MM.1S (cell line): ENCODE results near the gene PPIB.

ENCODE experiments used
- EZH2 ChIP-seq: fragments of 300-600 bp; sonication (generic); optimal IDR thresholded peaks from 2 replicates; pipeline ENCODE3; 2017; ENCODE audit warnings: low read depth, mild to moderate bottlenecking, antibody characterized with exemption, low read length, mixed read lengths
- EZH2phosphoT487 ChIP-seq: fragments of 300-600 bp; sonication (generic); IDR thresholded peaks from 2 replicates; pipeline ENCODE4 v1.6.1; 2018; ENCODE audit warnings: antibody characterized with exemption, low read length
- TF ChIP-seq, protein P1 (sequence below): fragments of 300-600 bp; sonication (generic); IDR thresholded peaks from 2 replicates; pipeline ENCODE4 v1.5.1; 2016; ENCODE audit warnings: antibody characterized with exemption, low read length, mixed read lengths

DNA sequence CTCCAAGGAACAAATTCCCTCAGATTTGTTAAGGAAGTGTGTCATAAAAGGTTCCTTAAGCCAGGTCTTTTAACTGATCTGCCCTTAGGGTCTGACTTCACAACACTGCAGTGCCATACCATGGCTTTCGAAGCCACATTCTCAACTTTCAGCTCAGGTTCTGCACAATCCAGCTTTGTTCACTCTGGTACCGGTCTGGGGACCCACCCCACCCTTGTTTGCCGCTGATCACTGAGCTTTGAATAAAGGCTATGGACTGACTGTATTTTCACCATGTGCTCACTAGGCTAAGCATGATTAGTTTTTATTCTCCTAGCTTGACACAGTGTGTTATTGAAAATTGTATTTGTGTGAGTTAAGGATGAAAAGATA, 51.2 kb downstream of the PPIB start:
- TF ChIP-seq, protein P1, sequence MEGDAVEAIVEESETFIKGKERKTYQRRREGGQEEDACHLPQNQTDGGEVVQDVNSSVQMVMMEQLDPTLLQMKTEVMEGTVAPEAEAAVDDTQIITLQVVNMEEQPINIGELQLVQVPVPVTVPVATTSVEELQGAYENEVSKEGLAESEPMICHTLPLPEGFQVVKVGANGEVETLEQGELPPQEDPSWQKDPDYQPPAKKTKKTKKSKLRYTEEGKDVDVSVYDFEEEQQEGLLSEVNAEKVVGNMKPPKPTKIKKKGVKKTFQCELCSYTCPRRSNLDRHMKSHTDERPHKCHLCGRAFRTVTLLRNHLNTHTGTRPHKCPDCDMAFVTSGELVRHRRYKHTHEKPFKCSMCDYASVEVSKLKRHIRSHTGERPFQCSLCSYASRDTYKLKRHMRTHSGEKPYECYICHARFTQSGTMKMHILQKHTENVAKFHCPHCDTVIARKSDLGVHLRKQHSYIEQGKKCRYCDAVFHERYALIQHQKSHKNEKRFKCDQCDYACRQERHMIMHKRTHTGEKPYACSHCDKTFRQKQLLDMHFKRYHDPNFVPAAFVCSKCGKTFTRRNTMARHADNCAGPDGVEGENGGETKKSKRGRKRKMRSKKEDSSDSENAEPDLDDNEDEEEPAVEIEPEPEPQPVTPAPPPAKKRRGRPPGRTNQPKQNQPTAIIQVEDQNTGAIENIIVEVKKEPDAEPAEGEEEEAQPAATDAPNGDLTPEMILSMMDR, result no peak
- no peak for TF ChIP-seq EZH2phosphoT487
- TF ChIP-seq EZH2, result no peak
